Ureter (tissue), 1 donor: Measurements from ENCODE around the gene TTC34. TPM values are rescaled to one million over a fixed set of nuclear protein-coding genes. Genes with fewer than 3 reads are reported as not detected.

Experiments used
- DNase-seq: peaks from one replicate; pipeline ENCODE4 v3.0.0-alpha.2; 2020; ENCODE audit warnings: low spot score
- total RNA-seq: library from RNA; stranded (reverse); gene quantifications from one replicate; pipeline ENCODE4 v1.2.4, GENCODE V29; 2023
- donor health status: DM: yes; HTN: yes; CAD: no.

Gene TTC34
- total RNA-seq, 1 donor from 2014 or later, result 3.0 TPM

GRCh38 chr1:2642560-2643413 is 158.7 kb downstream of the TTC34 start:
- DNase-seq, result peak; percentile 94

DNA sequence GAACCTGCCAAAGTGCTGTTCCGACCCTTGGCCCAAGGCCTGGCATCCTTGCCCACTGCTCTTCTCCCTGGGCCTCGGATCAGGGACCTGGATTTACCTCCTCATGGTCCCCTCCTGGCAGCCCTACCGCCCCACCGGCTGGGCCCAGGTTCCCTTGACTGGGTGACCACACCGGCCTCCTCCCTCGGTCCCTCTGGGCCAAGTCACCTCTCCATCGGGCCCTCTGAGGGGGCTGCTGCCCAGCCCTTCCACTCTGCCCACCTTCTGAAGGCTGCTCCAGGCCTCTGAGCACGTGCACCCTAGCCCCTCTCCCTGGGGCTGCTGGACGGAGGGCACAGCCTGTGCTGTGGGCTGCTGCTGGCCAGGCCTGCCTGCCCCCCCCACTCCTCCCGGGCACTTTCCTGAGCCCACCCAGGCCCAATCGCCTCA is 159.3 kb downstream of the TTC34 start:
- DNase-seq, result peak; percentile 45

- no peak for DNase-seq
These were observed 159.9 kb downstream of the TTC34 start for GRCh38 chr1:2641381-2642130.

- DNase-seq, result no peak
These were observed 160.9 kb downstream of the TTC34 start for GRCh38 chr1:2640626-2641025.

- DNase-seq, result no peak
These were observed 161.6 kb downstream of the TTC34 start for GRCh38 chr1:2639607-2640521.

- DNase-seq, result no peak
These were observed 162.3 kb downstream of the TTC34 start for GRCh38 chr1:2639203-2639602.

DNA sequence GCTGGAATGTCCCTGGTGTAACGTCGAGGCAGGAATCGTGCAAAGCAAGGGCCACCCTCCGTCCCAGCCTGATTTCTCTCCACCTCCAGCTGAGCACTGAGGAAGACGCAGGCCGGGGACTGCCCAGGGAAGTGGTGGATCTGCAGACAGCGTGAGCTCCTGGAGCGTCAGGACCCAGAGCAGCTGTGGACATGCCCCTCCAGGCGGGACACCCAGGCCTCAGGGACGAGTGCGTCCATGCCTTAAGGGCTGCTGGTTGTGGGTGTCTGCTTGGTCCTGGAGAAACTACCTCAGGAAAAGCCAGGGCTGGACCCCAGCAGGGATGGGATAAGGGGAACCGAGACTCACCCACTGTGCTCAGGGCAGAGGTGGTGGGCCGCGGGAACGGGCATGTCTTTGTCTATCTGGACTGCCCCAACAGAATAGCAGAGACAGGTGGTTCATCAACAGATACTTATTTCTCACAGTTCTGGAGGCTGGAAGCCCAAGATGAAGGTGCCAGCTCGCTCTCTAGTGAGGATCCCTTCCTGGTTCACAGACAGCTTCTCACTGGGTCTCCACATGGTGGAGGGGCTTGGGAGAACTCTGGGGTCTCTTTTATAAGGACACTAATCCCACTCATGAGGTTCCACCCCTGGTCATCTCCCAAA is 162.9 kb downstream of the TTC34 start:
- no peak for DNase-seq

DNA sequence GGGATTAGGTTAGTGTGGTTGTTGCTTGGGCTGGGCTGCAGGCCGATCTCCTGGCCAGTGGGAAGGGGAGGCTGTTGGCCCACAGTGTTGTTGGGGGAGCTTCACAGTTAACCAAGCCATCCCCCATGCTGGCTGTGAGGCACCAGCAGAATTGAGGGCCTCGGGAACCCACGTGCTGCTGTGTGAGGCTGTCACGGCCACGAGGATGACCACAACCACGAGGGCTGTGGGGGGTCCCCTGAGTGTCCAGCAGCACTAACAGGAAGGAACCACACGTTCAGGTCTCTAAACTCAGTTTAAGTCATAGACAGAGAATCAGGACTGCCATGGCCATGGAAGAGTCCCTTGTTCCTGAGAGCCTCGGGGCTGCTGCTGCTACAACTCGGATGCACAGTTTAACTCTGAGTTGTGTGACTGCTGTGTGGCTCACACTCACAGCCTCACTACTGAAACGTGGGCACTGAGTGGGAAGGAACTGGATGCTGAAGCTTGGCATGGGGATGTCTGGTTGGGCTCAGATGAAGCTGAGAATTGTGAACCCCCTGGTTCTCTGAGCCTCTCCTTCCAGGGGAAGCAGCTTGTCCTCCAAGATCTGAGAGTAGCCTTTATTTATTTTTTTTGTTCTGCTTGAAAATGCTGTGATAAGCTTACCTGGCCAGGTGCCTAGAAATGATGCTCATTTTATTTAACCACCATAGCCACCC is 163.9 kb downstream of the TTC34 start:
- DNase-seq, result no peak

DNA sequence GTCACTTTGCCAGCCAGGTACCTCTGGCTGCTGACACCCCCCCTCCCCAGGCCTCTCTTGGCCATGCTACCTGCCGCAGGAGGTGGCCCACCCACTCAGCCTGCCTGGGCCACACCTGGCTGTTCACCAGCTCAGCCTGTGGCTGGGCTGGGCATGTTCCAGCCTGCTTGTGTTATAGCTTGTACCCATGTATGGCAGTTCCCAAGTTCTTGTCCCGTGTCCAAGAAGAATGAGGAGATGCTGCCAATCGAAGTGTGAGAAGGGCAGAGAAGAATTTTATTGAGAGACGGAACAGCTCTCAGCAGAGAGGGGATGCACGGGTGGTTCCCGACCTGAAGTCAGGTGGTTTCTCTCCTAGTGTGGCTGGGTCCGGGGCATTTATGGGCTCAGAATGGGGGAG is 164.8 kb downstream of the TTC34 start:
- DNase-seq, result no peak

DNA sequence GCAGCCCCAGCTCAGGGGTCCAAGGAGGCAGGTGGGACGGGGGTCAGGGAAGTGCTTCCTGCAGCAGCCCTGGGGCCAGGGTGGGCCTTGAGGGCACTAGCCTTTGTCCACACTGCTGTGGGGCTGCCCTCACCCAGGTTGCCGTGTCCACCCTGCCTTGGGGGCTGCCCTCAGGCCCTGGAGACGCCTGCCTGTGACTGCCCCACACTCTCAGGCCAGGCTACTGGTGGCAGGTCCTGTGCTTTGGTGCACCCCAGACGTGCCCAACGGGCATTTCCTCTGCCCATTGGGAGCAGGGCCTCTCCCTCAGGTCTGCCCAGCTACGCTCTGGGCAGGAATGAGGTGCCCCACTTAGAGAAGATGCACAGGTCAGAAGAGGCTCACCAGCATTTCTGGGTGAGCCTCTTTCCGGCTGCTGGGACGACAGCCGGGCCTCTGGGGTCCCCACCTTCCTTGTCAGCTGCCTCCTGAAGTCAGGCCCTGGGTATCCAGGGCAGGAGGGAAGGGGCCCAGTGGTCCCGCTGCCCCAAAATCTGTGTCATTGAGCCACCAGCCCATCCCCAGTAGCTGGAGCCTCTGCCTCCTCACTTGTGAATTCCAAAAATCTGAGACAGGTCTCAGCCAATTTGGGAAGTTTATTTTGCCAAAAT is 166.0 kb downstream of the TTC34 start:
- no peak for DNase-seq

GRCh38 chr1:2633936-2634491 is 167.5 kb downstream of the TTC34 start:
- DNase-seq, result no peak

DNA sequence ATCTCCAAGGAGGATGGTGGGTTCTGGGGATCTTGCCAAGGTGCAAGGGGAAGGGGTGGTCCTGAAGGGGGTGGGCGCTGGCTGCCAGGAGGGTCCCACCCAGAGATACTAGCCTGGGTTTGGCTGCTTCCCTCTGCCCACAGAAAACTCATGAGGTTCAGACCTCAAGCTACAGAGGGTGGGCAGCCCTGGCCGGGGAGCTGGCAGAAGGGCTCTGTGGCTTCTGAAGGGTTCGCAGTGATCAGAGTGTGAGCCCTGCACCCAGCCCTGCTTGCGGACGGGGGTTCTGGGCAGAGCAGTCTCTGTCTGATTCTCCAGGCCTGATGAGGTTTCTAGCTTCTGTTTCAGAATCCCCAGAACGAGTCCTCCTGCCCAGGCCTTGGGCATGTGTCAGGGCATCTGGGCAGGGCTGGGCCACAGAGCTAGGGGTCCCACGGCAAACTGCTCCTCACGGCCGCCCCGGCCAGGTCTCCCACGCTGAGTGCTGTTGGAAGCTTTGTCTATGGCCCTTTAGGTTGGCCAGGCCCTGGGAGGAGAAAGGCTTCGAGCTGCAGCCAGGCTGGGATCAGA is 168.0 kb downstream of the TTC34 start:
- DNase-seq, result no peak

DNA sequence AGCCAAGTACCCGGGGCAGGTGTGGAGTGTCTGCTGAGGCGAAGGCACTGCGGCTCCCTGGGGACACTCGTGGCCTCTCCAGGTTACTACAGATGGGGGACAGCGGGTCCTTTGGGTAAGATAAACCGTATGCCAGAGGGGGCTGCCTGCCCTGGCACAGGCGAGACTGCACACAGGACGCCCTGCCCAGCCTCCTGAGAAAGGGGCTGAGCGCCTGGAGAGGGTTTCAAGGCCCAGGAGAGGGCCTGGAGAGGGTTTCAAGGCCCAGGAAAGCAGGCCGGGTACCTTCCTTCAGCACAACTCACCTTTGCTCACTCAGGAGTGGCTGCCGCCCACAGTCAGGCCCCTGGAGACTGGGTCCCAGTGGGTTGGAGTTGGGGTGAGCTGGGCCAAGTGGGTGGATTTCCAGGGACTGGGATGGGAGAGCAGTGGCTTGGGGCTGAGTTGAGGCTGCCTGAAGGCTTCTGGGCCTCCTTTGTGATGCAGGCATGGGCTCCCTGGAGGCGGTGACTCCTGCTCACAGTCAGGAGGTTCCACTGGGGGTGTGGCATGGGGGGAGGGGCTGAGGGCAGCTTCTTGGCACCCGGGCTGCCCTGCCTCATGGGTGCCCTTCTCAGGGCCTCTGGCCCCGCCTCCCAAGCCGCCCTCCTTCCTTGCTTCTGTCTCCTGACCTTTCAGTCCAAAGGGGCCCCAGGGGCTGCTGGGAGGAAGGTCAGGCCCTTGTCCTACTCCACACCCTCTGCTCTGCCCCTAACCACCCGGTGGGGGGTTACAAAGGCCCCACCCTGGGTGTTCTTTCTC is 168.7 kb downstream of the TTC34 start, which contains the start of gene MMEL1:
TSS of gene MMEL1 (minus strand) at position 456 of the 801 bp plus-strand sequence. CDS start 3,532 bp downstream, outside the sequence.
- DNase-seq, result no peak

- DNase-seq, result no peak
These were observed 169.5 kb downstream of the TTC34 start for GRCh38 chr1:2632051-2632430.

- DNase-seq, result no peak
These were observed 170.1 kb downstream of the TTC34 start for GRCh38 chr1:2631136-2632050.

GRCh38 chr1:2630498-2631135 is 170.9 kb downstream of the TTC34 start:
- DNase-seq, result no peak
